ENCODE results near the gene SULF2.

SULF2 gene

DNA sequence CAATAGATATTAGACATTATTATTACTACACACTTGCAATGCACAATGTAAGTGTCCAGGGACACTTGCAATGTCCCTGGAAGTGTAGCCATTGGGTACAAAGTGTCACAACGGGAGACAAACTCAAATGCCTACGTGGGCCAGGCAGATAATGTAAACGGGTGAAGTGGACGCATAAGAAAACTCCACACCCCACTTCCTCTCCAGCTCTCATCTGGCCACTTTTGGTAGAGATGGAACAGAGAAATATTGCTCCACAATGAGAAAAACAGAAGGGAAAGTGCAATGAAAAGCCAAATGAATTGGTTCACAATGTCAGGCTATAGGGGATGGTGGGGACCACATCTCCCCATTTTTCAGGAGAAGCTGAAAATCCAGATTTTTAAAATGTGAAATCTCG is 9.4 kb downstream of the SULF2 start:
- TF ChIP-seq, protein P1, sequence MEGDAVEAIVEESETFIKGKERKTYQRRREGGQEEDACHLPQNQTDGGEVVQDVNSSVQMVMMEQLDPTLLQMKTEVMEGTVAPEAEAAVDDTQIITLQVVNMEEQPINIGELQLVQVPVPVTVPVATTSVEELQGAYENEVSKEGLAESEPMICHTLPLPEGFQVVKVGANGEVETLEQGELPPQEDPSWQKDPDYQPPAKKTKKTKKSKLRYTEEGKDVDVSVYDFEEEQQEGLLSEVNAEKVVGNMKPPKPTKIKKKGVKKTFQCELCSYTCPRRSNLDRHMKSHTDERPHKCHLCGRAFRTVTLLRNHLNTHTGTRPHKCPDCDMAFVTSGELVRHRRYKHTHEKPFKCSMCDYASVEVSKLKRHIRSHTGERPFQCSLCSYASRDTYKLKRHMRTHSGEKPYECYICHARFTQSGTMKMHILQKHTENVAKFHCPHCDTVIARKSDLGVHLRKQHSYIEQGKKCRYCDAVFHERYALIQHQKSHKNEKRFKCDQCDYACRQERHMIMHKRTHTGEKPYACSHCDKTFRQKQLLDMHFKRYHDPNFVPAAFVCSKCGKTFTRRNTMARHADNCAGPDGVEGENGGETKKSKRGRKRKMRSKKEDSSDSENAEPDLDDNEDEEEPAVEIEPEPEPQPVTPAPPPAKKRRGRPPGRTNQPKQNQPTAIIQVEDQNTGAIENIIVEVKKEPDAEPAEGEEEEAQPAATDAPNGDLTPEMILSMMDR (IDR thresholded peaks at IDR 0.05; ENCODE audit: borderline replicate concordance, insufficient read depth, low read depth, low read length), result no peak

GRCh38 chr20:47775039-47775438 is 10.2 kb downstream of the SULF2 start:
- TF ChIP-seq, protein P1 (IDR thresholded peaks at IDR 0.05; ENCODE audit: borderline replicate concordance, insufficient read depth, low read depth, low read length), result no peak
- no peak overlapping the region for H3K4me3 ChIP-seq (ENCODE audit: low read depth, low read length)

More for the DNA sequence above, 9.4 kb downstream of the SULF2 start:
- H3K4me3 ChIP-seq (ENCODE audit: low read depth, low read length), result no peak overlapping the region

- TF ChIP-seq, protein P1 (IDR thresholded peaks at IDR 0.05; ENCODE audit: borderline replicate concordance, insufficient read depth, low read depth, low read length), result no peak
- no peak overlapping the region for H3K4me3 ChIP-seq (ENCODE audit: low read depth, low read length)
These were observed 11.0 kb downstream of the SULF2 start for GRCh38 chr20:47774131-47774777.

GRCh38 chr20:47773371-47773786 is 11.9 kb downstream of the SULF2 start:
- no peak overlapping the region for H3K4me3 ChIP-seq (ENCODE audit: low read depth, low read length)
- TF ChIP-seq, protein P1 (IDR thresholded peaks at IDR 0.05; ENCODE audit: borderline replicate concordance, insufficient read depth, low read depth, low read length), result no peak

DNA sequence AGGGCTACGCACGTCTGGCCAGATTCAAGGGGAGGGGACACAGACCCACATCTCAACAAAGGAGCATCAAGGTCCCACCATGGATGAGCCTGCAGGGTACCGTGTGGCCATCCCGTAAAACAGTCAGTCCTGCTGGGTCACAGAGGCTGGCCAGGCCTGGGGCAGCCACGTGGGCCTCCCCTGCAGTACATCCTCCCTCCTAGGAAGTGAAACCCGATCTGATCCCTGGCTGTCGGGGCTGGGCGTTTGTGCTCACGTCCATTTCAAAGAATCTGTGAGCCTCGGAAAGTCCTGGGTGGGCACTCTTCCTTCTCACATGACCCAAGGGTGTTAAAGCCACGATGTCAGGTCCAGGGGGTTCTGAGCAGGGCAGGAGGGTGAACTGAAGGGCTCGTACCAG is 14.3 kb downstream of the SULF2 start:
- no peak overlapping the region for H3K4me3 ChIP-seq (ENCODE audit: low read depth, low read length)
- TF ChIP-seq, protein P1 (IDR thresholded peaks at IDR 0.05; ENCODE audit: borderline replicate concordance, insufficient read depth, low read depth, low read length), result no peak

DNA sequence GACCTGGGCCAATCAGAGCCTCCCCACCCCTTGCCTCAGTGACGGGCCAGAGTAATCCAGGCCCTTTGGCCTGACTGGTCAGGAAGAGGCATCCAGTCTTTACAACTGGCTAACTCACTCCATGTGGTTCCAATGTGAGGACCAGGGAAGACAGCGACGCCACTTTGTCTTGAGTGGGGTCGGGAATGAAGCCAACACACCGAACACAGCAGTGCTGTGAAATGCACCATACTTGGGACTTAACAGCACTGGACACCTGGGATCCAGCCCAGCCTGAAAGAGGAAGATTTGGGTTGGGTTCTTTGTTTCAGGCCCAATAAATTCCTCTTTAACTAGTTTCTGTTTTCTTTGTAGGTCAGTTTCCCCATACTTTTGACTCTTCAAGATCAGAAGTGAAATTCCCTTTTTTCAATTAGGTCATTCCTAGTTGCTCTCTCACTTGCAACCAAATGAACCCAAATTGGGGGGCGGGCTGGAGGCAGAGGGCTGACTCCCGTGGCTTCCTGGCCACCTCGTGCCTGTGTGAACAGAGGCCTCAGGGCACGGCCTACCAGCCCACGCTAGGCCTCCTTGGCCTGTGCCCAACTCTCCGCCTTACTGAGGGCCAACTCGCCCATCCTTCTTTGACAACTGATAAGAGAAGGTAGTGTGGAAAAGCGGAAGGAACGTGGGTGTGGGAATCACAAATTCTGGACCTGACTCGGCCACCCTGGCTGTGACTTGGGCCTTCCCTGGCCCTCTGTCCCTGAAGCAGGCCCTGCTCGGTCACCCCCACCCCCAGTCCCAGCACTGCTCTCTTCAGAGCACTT is 17.1 kb downstream of the SULF2 start:
- TF ChIP-seq, protein P1 (IDR thresholded peaks at IDR 0.05; ENCODE audit: borderline replicate concordance, insufficient read depth, low read depth, low read length), result no peak

More for the DNA sequence above, 17.1 kb downstream of the SULF2 start:
- no peak overlapping the region for H3K4me3 ChIP-seq (ENCODE audit: low read depth, low read length)

All from GM12875 (cell line).